ENCODE results near the gene SPRR2G.
"Not testable (repeated sequence)": the region's sequence is repeated elsewhere in the genome, so short reads cannot be mapped to it uniquely, and the experiment has no call there.

The SPRR2G gene

GRCh38 chr1:153150846-153151245, at the start of gene SPRR2G:
TSS of gene SPRR2G (minus strand) at chr1:153150890. CDS start at chr1:153150110, 780 bp downstream.
- DNase-seq (ENCODE audit: extremely low spot score, insufficient read length, low read depth), result no peak

DNA sequence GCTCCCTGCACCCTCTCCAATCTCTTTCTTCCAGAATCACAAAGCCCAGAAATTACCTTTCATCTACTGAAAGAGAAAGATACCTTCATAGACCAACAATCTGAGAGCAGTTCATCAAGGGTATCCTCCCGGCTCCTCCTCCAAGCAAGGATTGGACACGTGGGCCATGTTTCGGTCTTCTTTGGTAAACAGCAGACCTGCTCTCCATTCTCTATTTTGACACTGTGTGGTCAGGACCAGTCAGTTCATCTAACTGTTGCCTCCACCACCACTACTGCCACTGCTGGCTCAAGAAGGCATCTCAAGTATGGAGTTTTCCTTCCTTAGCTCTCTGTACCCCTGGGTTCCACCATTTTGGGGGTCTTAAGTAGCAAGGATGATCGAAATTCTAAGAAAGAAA, 44.5 kb upstream of the SPRR2G start:
- FAIRE-seq (no peak), DNase-seq (ENCODE audit: extremely low spot score, insufficient read length, low read depth) (no peak)

More at GRCh38 chr1:153150846-153151245, at the start of gene SPRR2G:
- no peak for FAIRE-seq

GRCh38 chr1:153194331-153195050, 43.8 kb upstream of the SPRR2G start:
- FAIRE-seq (no peak), DNase-seq (ENCODE audit: extremely low spot score, insufficient read length, low read depth) (no peak)

GRCh38 chr1:153192697-153193096, 42.0 kb upstream of the SPRR2G start:
- DNase-seq (ENCODE audit: extremely low spot score, insufficient read length, low read depth), result no peak
- no peak for FAIRE-seq

DNA sequence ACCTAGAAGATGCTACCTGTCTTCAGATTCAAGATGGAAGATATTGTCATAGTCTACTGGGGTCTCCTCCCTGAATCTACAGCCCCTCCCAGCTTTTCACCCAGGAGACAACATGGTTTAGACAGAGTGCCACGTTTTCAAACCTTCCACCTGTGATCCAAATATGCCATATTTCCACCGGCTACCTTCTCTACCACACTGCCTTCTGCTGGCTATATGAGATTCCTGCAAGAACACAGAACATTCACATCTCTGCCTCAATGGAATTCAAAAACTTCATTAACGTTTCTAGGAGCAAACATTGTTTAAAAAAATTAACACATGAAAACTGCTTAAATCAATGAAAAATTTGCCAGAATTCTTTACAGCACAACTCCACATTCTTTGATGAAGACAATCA, 39.7 kb upstream of the SPRR2G start:
- no peak for DNase-seq (ENCODE audit: extremely low spot score, insufficient read length, low read depth)
- FAIRE-seq, result no peak

GRCh38 chr1:153188301-153188700, 37.6 kb upstream of the SPRR2G start:
- DNase-seq (ENCODE audit: extremely low spot score, insufficient read length, low read depth), result not testable (repeated sequence)

GRCh38 chr1:153180556-153180955, 29.9 kb upstream of the SPRR2G start:
- DNase-seq (ENCODE audit: extremely low spot score, insufficient read length, low read depth) (no peak), FAIRE-seq (no peak)

More at GRCh38 chr1:153188301-153188700, 37.6 kb upstream of the SPRR2G start:
- FAIRE-seq, result not testable (repeated sequence)

- DNase-seq (ENCODE audit: extremely low spot score, insufficient read length, low read depth), result no peak
Observed at GRCh38 chr1:153178922-153179321, 28.2 kb upstream of the SPRR2G start.

DNA sequence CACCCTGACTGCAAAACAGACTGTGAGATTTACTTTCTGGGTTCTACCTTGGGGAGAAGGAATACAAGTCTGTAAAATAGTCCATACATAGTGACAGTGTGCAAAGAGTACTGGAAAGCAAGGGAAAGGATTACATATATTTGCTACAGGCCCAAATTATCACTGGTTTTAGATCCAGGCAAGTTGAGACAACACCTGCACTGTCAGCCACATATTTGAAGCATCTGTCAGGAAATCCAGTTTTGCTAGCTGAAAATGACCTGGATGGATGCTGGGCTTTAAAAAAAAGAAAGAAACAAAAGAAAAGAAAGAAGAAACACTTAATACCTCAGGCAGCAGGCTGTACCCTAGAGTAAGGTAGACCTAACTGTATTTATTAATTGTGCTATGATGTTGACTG, 23.9 kb upstream of the SPRR2G start:
- DNase-seq (ENCODE audit: extremely low spot score, insufficient read length, low read depth), result no peak
- FAIRE-seq, result no peak

More at GRCh38 chr1:153178922-153179321, 28.2 kb upstream of the SPRR2G start:
- no peak for FAIRE-seq

GRCh38 chr1:153168686-153169085, 18.0 kb upstream of the SPRR2G start:
- DNase-seq (ENCODE audit: extremely low spot score, insufficient read length, low read depth) (no peak), FAIRE-seq (no peak)

GRCh38 chr1:153155541-153155940, 4.9 kb upstream of the SPRR2G start:
- DNase-seq (ENCODE audit: extremely low spot score, insufficient read length, low read depth), result no peak
- FAIRE-seq, result no peak

- DNase-seq (ENCODE audit: extremely low spot score, insufficient read length, low read depth), result no peak
- FAIRE-seq, result no peak
Observed at GRCh38 chr1:153152481-153152880, 1.8 kb upstream of the SPRR2G start.

DNA sequence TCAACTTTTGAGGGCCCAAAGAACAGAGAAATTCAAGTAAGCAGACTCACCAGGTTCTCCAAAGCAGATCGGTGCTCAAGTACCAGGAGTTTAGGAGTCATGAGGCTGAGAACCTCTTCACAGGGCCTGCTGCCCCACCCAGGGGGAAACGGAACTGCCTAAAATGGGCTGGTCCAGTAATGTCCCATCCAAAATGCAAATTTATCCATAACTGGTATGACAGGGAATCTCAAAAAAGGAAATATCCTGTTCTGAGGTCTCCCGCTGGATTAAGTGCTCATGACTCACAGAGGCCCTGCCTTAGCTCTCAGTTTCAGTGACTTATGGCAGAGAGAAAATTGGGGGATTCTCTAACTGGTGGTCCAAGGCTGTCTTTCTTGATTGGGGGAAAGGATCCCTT, 9.3 kb downstream of the SPRR2G start:
- DNase-seq (ENCODE audit: extremely low spot score, insufficient read length, low read depth) (no peak), FAIRE-seq (no peak)

GRCh38 chr1:153140484-153140883, 10.2 kb downstream of the SPRR2G start:
- FAIRE-seq, result no peak

DNA sequence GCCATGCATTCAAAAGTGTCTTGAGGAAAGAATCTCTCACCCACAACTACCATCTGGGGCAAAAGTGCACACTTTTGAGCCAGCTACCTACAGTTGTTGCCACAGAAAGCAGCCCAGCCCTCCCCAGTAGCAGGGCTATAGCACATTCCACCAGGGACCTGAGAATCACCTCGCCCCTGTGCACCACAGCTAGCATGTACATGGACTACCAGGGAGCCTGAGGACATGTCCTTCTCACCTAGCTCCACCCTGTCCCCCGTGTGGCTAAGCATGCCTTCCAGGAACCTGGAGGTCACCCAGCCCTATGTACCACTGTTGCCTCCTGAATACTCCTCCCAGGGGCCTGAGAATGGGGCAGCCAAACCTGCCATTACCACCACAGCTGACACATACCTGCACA, 16.9 kb downstream of the SPRR2G start:
- no peak for DNase-seq (ENCODE audit: extremely low spot score, insufficient read length, low read depth)
- no peak for FAIRE-seq

More at GRCh38 chr1:153140484-153140883, 10.2 kb downstream of the SPRR2G start:
- no peak for DNase-seq (ENCODE audit: extremely low spot score, insufficient read length, low read depth)

DNA sequence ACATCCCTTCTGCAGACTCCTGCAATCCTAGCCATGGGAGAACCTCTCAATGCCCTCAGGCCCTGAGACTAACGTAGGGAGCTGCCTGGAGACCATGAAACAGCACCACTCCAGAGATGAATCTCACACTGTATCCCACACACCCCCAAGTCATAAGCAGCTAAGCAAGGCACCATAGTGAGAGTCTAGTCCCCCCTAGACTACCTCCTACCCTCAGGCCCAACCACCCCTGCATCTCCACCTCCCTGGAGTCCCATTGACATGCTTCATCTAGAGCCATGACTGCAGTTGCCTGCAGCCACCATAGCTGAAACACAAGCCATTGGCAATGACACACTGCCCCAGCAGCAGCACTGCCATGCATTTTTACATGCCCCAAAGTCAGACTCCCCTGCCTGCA, 17.4 kb downstream of the SPRR2G start:
- DNase-seq (ENCODE audit: extremely low spot score, insufficient read length, low read depth), result no peak
- FAIRE-seq, result no peak

GRCh38 chr1:153128688-153129087, 22.0 kb downstream of the SPRR2G start:
- FAIRE-seq; DNase-seq (ENCODE audit: extremely low spot score, insufficient read length, low read depth): not testable (repeated sequence)

- DNase-seq (ENCODE audit: extremely low spot score, insufficient read length, low read depth) (no peak), FAIRE-seq (no peak)
Observed at GRCh38 chr1:153127296-153127695, 23.4 kb downstream of the SPRR2G start.

DNA sequence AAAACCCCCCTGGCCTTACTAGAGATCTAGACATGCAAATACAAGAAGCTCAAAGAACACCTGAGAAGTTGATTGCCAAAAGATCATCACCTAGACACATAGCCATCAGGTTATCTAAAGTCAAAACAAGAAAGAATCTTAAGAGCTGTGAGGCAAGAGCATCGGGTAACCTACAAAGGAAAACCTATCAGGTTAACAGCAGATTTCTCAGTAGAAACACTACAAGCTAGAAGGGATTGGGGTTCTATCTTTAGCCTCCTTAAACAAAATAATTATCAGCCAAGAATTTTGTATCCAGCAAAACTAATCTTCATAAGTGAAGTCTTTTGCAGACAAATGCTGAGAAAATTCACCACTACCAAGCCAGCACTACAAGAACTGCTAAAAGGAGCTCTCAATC, 25.2 kb downstream of the SPRR2G start:
- DNase-seq (ENCODE audit: extremely low spot score, insufficient read length, low read depth) (no peak), FAIRE-seq (no peak)

GRCh38 chr1:153123793-153124192, 26.9 kb downstream of the SPRR2G start:
- not testable (repeated sequence) for DNase-seq (ENCODE audit: extremely low spot score, insufficient read length, low read depth); FAIRE-seq

GRCh38 chr1:153122831-153123421, 27.8 kb downstream of the SPRR2G start:
- DNase-seq (ENCODE audit: extremely low spot score, insufficient read length, low read depth) (no peak), FAIRE-seq (peak; percentile 38)

DNA sequence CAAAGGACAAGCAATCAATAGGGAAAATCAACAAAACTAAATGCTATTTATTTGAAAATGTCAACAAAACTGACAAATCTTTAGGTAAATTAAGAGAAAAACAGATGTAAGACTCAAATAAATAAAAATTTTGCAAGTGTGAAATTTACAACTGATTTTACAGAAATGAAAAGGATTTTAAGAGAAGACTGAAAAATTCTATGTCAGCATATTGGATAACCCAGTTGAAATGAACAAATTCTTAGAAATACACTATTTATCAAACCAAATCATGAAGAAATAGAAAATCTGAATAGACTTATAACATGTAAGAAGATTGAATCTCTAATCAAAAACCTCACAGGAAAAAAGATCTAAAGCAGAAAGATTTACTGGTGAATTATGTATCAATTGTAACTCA, 29.7 kb downstream of the SPRR2G start:
- DNase-seq (ENCODE audit: extremely low spot score, insufficient read length, low read depth), result no peak
- no peak for FAIRE-seq
